Effector CD8-positive, alpha-beta T cell (primary cell): ENCODE results near the gene DDT.
"Not testable (repeated sequence)": the region's sequence is repeated elsewhere in the genome, so short reads cannot be mapped to it uniquely, and the experiment has no call there.

ENCODE experiments used
- DNase-seq: peaks from one replicate; lab custom pipeline; 2025; lab: John Stamatoyannopoulos, UW
- total RNA-seq, 4 experiments: gene quantifications; one replicate each; lab custom pipeline; 2026; lab: John Stamatoyannopoulos, UW

DDT gene
- total RNA-seq: 5.7 to 8.2 (median 7.8) reads per million in 4 experiments

GRCh38 chr22:23974345-23974744 lies at the start of gene DDT:
Gene DDT (minus strand): TSS chr22:23974441. CDS start chr22:23974414, 27 bp downstream.
- DNase-seq: not testable (repeated sequence)

- DNase-seq: no peak
Measured at GRCh38 chr22:24023204-24023789, 49.1 kb upstream of the DDT start.

GRCh38 chr22:24021304-24021703 lies 47.1 kb upstream of the DDT start:
- DNase-seq: no peak

DNA sequence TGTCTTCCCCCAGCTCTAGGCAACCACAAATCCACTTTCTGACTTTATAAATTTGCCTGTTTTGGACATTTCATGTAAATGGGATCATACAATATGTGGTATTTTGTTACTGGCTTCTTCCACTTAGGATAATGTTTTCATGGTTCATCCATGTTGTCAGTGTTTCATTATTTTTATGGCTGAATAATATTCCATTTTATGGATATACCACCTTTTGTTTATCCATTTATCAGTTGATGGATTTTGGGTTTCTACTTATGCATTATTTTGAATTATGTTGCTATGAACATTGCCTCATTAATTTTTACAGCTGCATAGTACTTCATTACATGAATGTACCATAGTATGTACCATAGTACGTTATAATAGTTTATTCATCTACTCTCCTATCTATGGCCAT lies 41.9 kb upstream of the DDT start:
- DNase-seq: no peak

GRCh38 chr22:24011735-24012068 lies 37.5 kb upstream of the DDT start:
- no peak for DNase-seq

GRCh38 chr22:24010018-24010391 lies 35.8 kb upstream of the DDT start:
- DNase-seq: no peak

DNA sequence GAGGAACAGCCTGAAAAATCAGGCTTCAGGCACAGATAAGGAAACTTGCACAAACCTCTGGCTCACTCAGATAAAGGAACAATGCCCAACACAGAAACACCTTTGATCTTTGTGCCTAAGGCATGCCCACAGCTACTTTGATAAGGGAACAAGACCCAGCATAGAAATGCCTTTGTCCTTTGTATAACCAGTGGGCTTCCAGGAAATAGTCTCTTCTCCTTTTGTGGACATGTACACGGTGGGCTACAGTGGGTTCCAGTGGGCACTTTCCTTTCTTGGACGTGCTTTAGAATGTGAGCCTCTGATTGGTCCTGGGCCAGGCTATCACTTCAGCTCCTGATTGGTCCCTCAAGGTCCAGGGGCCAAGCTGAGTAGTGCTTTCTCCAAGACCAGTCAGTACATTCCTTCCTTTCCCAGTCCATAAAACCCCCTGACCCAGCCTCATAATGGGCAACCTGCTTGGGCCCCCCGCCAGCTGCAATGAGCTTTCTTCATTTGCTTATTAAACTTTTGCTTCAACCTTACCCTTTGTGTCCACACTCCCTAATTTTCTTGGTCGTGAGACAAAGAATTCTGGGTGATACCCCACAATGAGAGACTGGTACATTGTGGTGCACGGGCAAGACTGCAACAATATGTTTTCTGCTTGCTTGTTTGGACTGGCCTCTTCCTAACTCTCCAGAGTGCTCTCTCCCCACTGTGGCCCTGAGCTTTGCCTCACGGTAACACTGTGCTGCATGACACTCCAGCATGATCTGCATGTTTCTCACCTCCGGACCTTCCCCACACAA lies 35.2 kb upstream of the DDT start:
- DNase-seq: no peak

DNA sequence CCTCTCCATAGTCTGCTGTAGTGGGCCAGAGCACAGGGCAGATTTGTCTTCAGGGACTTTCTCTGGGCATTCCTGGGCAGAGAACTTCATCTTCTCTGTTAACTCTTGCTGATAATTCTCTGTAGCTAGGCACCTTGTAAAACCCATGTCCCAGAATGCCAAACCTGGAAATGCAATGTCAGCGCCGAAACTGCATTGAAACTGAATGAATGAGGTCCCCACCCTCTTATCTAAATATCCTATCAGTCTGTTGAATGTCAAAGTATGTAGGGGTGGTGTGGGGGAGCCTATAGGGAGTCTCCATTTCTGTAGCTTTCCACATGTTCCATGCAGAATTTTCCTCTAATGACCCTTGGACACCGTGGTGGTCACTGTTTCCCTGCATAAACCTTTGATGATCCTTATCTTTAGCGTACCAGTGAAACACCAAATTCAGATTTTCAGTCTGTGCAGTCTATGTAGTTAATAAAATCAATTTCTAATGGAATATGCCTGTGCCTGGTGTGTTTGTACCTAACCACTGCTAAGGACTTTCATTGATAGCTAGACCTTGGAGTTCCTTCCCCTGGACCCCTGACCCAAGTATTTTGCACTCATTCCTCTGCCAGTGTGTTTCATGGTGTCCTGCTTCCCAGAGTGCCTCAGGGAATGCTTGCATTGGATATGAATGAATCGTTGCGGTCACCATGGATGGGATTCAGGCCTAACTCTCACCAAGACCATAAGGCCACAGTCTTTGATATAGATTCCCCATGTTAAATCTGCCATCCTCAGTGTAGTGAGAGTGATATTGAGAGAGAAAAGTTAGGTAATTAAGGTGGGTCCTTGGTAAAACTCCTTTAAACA lies 34.4 kb upstream of the DDT start:
- DNase-seq: no peak

GRCh38 chr22:24008022-24008283 lies 33.7 kb upstream of the DDT start:
- DNase-seq: no peak

- DNase-seq: no peak
Measured at GRCh38 chr22:24007253-24008021, 33.2 kb upstream of the DDT start.

- no peak for DNase-seq
Measured at GRCh38 chr22:24006914-24007214, 32.6 kb upstream of the DDT start.

DNA sequence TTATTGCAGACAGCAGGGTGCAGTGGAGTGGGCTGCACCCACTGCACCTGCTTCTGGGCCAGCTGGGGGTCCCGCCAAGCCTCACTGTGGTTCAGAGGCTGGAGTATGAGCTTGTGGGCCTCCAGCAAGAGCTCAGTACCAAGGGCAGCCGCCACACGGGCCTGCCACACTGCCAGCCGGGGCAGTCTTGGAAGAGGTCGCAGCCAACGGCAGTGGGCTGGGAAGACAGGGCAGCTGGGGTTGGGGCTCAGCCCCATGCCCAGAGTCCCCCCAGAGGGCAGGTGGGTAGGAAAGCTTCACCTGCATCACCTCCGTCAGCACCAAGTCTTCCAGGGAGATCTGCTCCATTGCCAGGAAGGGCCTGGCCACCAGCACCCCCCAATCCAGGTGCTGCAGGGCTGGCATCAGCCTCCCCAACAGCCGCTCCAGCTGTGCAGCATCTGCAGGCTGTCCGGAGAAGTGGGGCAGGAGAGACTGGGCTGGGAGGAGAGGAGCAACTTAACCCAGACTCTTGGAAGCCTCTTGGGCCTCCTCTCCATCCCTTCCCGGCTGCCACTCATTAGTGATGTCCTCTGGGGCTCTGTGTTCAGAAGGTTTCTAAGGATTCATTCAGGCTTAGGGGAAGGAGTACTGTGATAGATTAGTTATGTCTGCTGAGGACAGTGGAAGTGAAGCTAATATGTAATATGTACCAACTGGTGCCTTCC lies 32.1 kb upstream of the DDT start:
- no peak for DNase-seq

GRCh38 chr22:24005201-24005600 lies 31.0 kb upstream of the DDT start, which contains the start of gene GSTT4:
Gene GSTT4 (minus strand): TSS chr22:24005453. CDS start chr22:24005356, 97 bp downstream.
- no peak for DNase-seq

GRCh38 chr22:24003887-24004286 lies 29.6 kb upstream of the DDT start:
- no peak for DNase-seq

- DNase-seq: no peak
Measured at GRCh38 chr22:24002851-24003250, 28.6 kb upstream of the DDT start.

DNA sequence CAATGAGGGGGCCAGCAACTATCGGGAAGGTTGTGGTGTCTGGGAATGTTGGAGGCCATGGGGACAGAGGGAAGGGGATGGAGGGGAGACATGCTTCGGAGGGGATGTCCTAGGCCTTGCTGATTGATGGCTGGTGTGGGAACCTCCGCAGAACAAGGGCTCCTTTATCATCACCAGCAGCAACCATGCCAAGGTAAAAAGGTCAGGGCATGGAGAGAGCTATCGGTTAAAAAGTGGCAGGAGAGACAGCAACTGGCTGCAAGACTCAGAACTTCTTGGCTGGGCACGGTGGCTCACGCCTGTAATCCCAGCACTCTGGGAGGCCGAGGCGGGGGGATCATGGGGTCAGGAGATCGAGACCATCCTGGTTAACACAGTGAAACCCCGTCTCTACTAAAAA lies 28.0 kb upstream of the DDT start:
- DNase-seq: no peak

DNA sequence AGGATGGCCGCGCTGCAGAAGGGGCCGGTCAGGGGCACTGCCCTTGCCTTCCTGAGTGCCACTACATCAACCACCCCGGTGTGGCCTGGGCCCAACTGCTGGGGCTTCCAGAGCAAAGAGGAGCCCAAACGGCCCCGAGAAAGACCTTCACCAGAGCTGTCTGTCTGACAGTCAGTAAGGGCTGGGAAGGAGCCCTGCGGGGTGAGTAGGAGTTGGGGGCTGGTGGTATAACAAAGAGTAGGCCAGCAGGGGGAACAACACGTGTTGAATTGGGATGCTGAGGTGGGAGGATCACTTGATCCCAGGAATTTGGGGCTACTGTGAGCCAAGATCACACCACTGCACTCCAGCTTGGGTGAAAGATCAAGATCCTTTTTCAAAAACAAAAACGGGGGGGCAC lies 27.1 kb upstream of the DDT start:
- DNase-seq: no peak

DNA sequence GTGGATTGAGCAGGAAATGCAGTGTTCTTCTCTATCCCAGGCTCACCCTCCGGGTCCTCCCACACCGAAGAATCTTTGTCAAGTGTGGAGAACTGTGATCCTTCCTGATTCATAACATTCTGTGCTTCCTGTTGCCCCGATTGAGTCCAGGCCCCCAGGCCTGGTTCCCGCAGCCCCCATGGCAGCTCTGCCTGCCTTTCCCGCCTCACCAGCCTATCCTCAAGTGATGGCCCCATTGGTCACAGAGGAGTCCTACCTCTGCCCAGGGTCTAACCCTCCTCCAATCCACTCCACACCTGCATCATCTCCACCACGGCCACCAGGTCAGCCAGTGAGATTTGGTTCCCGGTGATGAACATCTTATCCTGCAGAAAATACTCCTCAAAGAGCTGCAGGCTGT lies 25.5 kb upstream of the DDT start:
- DNase-seq: not testable (repeated sequence)

GRCh38 chr22:23997092-23997491 lies 22.9 kb upstream of the DDT start:
- no peak for DNase-seq

GRCh38 chr22:23993581-23994177 lies 19.4 kb upstream of the DDT start:
- DNase-seq: not testable (repeated sequence)

GRCh38 chr22:23993080-23993479 lies 18.8 kb upstream of the DDT start:
- not testable (repeated sequence) for DNase-seq
